ENCODE measurements around the gene MYH9. TPM values are rescaled to one million over a fixed set of nuclear protein-coding genes. Genes with fewer than 3 reads are reported as not detected.
A peak's percentile ranks its signal among the peaks of the same experiment; 100 is the strongest.

Gene MYH9
- total RNA-seq, 1 experiment from 2014 or later, result 758 TPM

DNA sequence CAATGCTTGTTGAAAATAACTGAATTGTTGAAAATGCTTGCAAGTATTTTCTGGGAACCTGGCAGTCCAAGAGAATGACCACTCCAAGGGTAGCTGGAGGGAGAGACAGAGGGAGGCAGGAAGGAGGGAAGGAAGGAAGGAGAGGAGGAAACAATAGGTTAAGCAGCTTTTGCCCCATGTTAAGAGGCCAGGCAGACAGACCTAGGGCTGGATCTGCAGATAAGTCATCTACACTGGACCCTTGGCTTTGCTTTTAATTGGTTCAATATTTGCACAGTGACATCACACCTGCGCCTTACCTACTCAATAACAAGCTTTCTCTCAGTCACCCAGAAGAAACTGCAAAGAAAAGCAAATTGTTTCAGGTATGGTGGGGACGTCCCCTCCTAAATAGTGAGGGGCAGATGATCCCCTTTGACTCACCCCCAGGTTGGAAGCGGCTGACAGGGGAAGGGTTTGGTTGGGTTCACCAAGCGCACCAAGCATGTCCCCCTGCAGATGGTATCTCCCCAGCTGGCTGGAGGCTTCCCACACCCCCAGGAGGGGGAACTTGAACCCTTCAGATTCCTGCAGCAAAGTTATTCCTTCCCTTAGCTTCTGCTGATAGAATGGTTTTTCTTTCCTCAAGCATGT lies 24.3 kb downstream of the MYH9 start:
- Histone ChIP-seq H3K27me3 (ENCODE audit: insufficient read depth, low read depth) (no peaks in the 10 kb centered on the region), H3F3A (ENCODE audit: insufficient read depth, low read depth) (peaks cover 93% of the 10 kb centered on the region), H3K36me3 (ENCODE audit: low read depth) (peaks cover 28% of the 10 kb centered on the region; the same call in 1 of the 2 replicates), H4K20me1 (ENCODE audit: insufficient read depth) (peaks cover 98% of the 10 kb centered on the region), H3K9me2 (ENCODE audit: insufficient read depth) (no peaks in the 10 kb centered on the region), H2AFZ (no peak overlapping the region), H3K9me3 (ENCODE audit: insufficient read depth, low read depth) (no peaks in the 10 kb centered on the region), H3K27ac (peak overlapping the region; percentile 53), H3K4me1 (replicated peaks; ENCODE audit: insufficient read depth) (peaks cover 99% of the 10 kb centered on the region), H3K4me3 (no peak overlapping the region), H3K79me2 (ENCODE audit: low read depth) (peaks cover 100% of the 10 kb centered on the region), H3K4me2 (peak overlapping the region; percentile 74)
- POLR2A ChIA-PET (ENCODE audit: unreplicated experiment), result interaction anchor here (0.5 to 0.6 kb wide), 2 partner anchors 12 to 32 kb away, joined by 4 to 5 read pairs; no protein-coding TSS in a partner anchor
- intact Hi-C loops (cut with micrococcal nuclease; ENCODE audit: unreplicated experiment), result no loop called here
- no peak for TF ChIP-seq EZH2 (IDR thresholded peaks at IDR 0.05; ENCODE audit: low read depth)
- TF ChIP-seq, protein P1, sequence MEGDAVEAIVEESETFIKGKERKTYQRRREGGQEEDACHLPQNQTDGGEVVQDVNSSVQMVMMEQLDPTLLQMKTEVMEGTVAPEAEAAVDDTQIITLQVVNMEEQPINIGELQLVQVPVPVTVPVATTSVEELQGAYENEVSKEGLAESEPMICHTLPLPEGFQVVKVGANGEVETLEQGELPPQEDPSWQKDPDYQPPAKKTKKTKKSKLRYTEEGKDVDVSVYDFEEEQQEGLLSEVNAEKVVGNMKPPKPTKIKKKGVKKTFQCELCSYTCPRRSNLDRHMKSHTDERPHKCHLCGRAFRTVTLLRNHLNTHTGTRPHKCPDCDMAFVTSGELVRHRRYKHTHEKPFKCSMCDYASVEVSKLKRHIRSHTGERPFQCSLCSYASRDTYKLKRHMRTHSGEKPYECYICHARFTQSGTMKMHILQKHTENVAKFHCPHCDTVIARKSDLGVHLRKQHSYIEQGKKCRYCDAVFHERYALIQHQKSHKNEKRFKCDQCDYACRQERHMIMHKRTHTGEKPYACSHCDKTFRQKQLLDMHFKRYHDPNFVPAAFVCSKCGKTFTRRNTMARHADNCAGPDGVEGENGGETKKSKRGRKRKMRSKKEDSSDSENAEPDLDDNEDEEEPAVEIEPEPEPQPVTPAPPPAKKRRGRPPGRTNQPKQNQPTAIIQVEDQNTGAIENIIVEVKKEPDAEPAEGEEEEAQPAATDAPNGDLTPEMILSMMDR (conservative IDR thresholded peaks at IDR 0.05), result no peak
- no TSS peak for BruUV-seq (replicated peaks)
- CTCF ChIA-PET, result interaction anchor here (0.6 kb wide), 1 partner anchor 17 kb away, joined by 3 read pairs; no protein-coding TSS in a partner anchor
- DNase-seq, result peak in 1 of 2 experiments; percentile 66

- peaks cover 99% of the 10 kb centered on the region for H3K4me1 ChIP-seq (replicated peaks; ENCODE audit: insufficient read depth)
- H4K20me1 ChIP-seq (ENCODE audit: insufficient read depth), result peaks cover 98% of the 10 kb centered on the region
- no peaks in the 10 kb centered on the region for H3K27me3 ChIP-seq (ENCODE audit: insufficient read depth, low read depth)
- DNase-seq, result no peak
- no peak overlapping the region for H3K4me3 ChIP-seq
- no TSS peak for BruUV-seq (replicated peaks)
- no peak for TF ChIP-seq EZH2 (IDR thresholded peaks at IDR 0.05; ENCODE audit: low read depth)
- TF ChIP-seq, protein P1 (conservative IDR thresholded peaks at IDR 0.05), result no peak
- H3F3A ChIP-seq (ENCODE audit: insufficient read depth, low read depth), result peaks cover 93% of the 10 kb centered on the region
- H3K27ac ChIP-seq, result peak overlapping the region; percentile 53
- H3K79me2 ChIP-seq (ENCODE audit: low read depth), result peaks cover 100% of the 10 kb centered on the region
- H3K9me2 ChIP-seq (ENCODE audit: insufficient read depth), result no peaks in the 10 kb centered on the region
- ChIA-PET CTCF (interaction anchor here (0.6 kb wide), 1 partner anchor 17 kb away, joined by 3 read pairs; no protein-coding TSS in a partner anchor), POLR2A (ENCODE audit: unreplicated experiment) (interaction anchor here (0.5 kb wide), 1 partner anchor 12 kb away, joined by 4 read pairs; no protein-coding TSS in a partner anchor)
- intact Hi-C loops (cut with micrococcal nuclease; ENCODE audit: unreplicated experiment), result no loop called here
- peaks cover 28% of the 10 kb centered on the region; the same call in 1 of the 2 replicates for H3K36me3 ChIP-seq (ENCODE audit: low read depth)
- H2AFZ ChIP-seq, result no peak overlapping the region
- peak overlapping the region; percentile 74; the same call in 1 of the 2 replicates for H3K4me2 ChIP-seq
- H3K9me3 ChIP-seq (ENCODE audit: insufficient read depth, low read depth), result no peaks in the 10 kb centered on the region
Observed at GRCh38 chr22:36362932-36363331, 24.8 kb downstream of the MYH9 start.

DNA sequence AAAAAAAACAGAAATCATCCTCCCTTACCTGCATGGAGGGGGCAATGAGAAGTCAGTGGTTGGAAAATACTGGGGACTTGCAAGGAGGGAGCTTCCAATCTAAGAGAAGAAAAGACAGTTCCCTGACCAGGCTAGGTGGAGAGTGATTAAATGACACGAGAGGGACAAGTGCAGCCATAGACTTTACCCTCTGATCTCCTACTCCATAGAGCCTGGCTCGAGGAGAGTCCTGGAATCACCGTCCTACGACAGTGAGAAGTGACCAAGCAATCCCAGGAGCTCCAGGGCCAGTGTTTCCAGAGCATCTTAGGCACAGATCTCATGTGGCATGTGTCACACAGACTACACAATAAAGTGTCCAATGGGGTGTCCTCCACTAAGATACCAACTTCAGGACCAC lies 25.7 kb downstream of the MYH9 start:
- H3K36me3 ChIP-seq (ENCODE audit: low read depth), result peaks cover 27% of the 10 kb centered on the region; the same call in 1 of the 2 replicates
- intact Hi-C loops (cut with micrococcal nuclease; ENCODE audit: unreplicated experiment), result no loop called here
- POLR2A ChIA-PET (ENCODE audit: unreplicated experiment), result interaction anchor here (0.6 kb wide), 1 partner anchor 34 kb away, joined by 6 read pairs; no protein-coding TSS in a partner anchor
- no TSS peak for BruUV-seq (replicated peaks)
- peaks cover 100% of the 10 kb centered on the region for H3K79me2 ChIP-seq (ENCODE audit: low read depth)
- peaks cover 98% of the 10 kb centered on the region for H4K20me1 ChIP-seq (ENCODE audit: insufficient read depth)
- H3K9me2 ChIP-seq (ENCODE audit: insufficient read depth), result no peaks in the 10 kb centered on the region
- H3K4me3 ChIP-seq, result no peak overlapping the region
- H3F3A ChIP-seq (ENCODE audit: insufficient read depth, low read depth), result peaks cover 93% of the 10 kb centered on the region
- H3K27ac ChIP-seq, result peak overlapping the region; percentile 53; the same call in 1 of the 2 replicates
- peak overlapping the region; percentile 21; the same call in 1 of the 2 replicates for H3K4me2 ChIP-seq
- CTCF ChIA-PET, result no interaction called here
- peaks cover 97% of the 10 kb centered on the region for H3K4me1 ChIP-seq (replicated peaks; ENCODE audit: insufficient read depth)
- H2AFZ ChIP-seq, result no peak overlapping the region
- H3K9me3 ChIP-seq (ENCODE audit: insufficient read depth, low read depth), result no peaks in the 10 kb centered on the region
- TF ChIP-seq EZH2 (IDR thresholded peaks at IDR 0.05; ENCODE audit: low read depth), result no peak
- TF ChIP-seq, protein P1 (conservative IDR thresholded peaks at IDR 0.05), result no peak
- no peak for DNase-seq
- no peaks in the 10 kb centered on the region for H3K27me3 ChIP-seq (ENCODE audit: insufficient read depth, low read depth)
